Pericardium fibroblast (primary cell): ENCODE measurements around the gene RTCB. TPM values are rescaled to one million over a fixed set of nuclear protein-coding genes. Genes with fewer than 3 reads are reported as not detected.

Experiments used
- total RNA-seq: library from RNA; depleted of rRNA; stranded (reverse); fragments of >200 nt; gene quantifications from 2 replicates; pipeline ENCODE4 v1.2.3, GENCODE V29; 2015

RTCB gene
- total RNA-seq = 54.8 and 68.4 TPM in 2 replicates

DNA sequence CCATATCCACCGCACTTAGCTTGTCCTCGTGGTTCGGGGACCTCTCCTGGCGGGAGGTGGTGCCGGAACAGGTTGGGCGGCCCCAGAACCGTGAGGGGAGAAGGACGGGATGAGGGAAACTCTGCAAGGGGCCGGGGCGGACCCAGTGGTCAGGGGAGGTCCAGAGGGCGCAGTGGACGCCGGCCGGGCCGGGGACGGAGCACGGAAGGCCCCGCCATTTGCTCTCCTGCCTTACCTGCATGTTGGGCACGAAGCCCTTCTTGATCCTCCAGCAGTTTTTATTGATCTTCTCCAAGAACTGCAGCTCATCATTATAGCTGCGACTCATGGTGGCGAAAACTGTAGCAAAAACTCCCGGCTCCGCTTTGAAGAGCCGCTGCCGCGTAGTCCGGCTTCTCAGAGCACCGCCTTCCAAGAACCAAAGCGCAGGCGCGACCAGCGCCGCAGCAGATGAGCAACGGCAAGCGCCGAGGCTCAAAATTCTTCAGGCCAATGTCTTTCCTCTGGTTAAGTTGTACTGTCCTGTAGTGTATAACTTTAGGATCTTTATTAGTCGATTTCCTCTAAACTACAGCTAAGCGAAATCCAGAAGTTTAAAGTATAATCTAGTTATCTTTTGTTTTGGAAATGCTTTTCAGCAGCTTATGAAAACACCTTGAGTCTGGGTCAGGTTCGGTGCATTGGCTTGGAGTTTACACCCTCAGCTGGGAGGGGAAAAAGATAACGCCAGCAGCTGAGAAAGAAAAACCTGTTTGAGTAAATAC lies at the start of gene RTCB:
RTCB (minus strand) TSS at position 419 of the 764 bp plus-strand sequence; CDS start at position 328, 91 bp downstream.

DNA sequence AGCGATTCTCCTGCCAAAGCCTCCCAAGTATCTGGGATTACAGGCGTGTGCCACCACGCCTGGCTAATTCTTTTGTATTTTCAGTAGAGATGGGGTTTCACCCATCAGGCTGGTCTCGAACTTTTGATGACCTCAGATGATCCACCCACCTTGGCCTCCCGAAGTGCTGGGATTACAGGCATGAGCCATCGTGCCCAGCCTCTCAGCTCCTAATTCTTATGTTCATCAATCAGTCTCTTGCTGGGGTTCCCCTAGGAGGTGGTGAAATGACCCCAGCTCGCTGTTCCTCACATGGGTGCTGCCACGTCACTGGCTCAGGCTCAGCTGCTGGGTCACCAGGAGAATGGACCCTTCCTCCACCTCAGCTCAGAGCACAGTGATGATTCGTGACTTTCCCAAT lies 54.5 kb downstream of the RTCB start, which contains the start of gene RFPL3:
RFPL3 (plus strand) TSS at position 301 of the 400 bp plus-strand sequence. CDS start 205 bp downstream, outside the sequence.

Other genes starting within 250 kb of the RTCB start
- gene RFPL2, start 207.2 kb downstream of the RTCB start, total RNA-seq = not detected in 2 replicates
- gene SLC5A4, start 156.9 kb downstream of the RTCB start, total RNA-seq = not detected in 2 replicates
- gene RFPL3, start 54.4 kb downstream of the RTCB start, total RNA-seq = not detected in 2 replicates
- not detected in 2 replicates for gene BPIFC, start 52.2 kb upstream of the RTCB start, total RNA-seq
- gene FBXO7, start 62.6 kb upstream of the RTCB start, total RNA-seq = 59.3 and 83.2 TPM in 2 replicates